HepG2 (cell line): Measurements from ENCODE around the gene C16orf54. TPM values are rescaled to one million over a fixed set of nuclear protein-coding genes. Genes with fewer than 3 reads are reported as not detected.

Source experiments
- CCDC6 ChIP-seq: sonication (generic); formaldehyde crosslinking; IDR thresholded peaks from 2 replicates; pipeline ENCODE4 v1.8.1; 2022; ENCODE audit warnings: mild to moderate bottlenecking, missing genetic modification reagents, moderate library complexity
- HNRNPUL1 ChIP-seq: fragments of 200-400 bp; formaldehyde crosslinking; IDR thresholded peaks from 2 replicates; pipeline ENCODE4 v1.6.1; 2017; ENCODE audit warnings: low read depth, mild to moderate bottlenecking, low read length, moderate library complexity
- KDM2A ChIP-seq: sonication (generic); formaldehyde crosslinking; IDR thresholded peaks from 2 replicates; pipeline ENCODE4 v1.4.0; 2020; ENCODE audit warnings: low read depth, missing genetic modification reagents, borderline replicate concordance
- KLF9 ChIP-seq: IDR thresholded peaks from 2 replicates; pipeline ENCODE4 v1.6.1; 2016; ENCODE audit warnings: low read depth
- MIER2 ChIP-seq: IDR thresholded peaks from 2 replicates; pipeline ENCODE4 v1.6.1; 2016; ENCODE audit warnings: missing biosample characterization, missing genetic modification reagents
- PBX3 ChIP-seq: sonication (generic); formaldehyde crosslinking; IDR thresholded peaks from 2 replicates; pipeline ENCODE4 v1.8.1; 2023; ENCODE audit warnings: missing genetic modification reagents, inconsistent platforms, borderline replicate concordance
- PPARG ChIP-seq: conservative IDR thresholded peaks from 2 replicates; pipeline ENCODE4 v1.6.1; 2016; ENCODE audit warnings: missing biosample characterization, missing genetic modification reagents
- RAD51 ChIP-seq: fragments of 450-650 bp; IDR thresholded peaks from 2 replicates; pipeline ENCODE4 v1.6.1; 2016; ENCODE audit warnings: borderline replicate concordance
- RBAK ChIP-seq: sonication (generic); formaldehyde crosslinking; IDR thresholded peaks from 2 replicates; pipeline ENCODE4 v1.5.1; 2020; ENCODE audit warnings: mild to moderate bottlenecking, missing genetic modification reagents
- SP4 ChIP-seq: sonication (generic); formaldehyde crosslinking; IDR thresholded peaks from 2 replicates; pipeline ENCODE4 v1.8.1; 2023; ENCODE audit warnings: mild to moderate bottlenecking, missing genetic modification reagents
- ZBTB10 ChIP-seq: sonication (generic); formaldehyde crosslinking; IDR thresholded peaks from 2 replicates; pipeline ENCODE4 v1.4.0; 2020; ENCODE audit warnings: missing genetic modification reagents, borderline replicate concordance
- ZBTB14 ChIP-seq: sonication (generic); formaldehyde crosslinking; IDR thresholded peaks from 2 replicates; pipeline ENCODE4 v1.4.0; 2020; ENCODE audit warnings: missing genetic modification reagents
- ZC3H13 ChIP-seq: sonication (generic); formaldehyde crosslinking; IDR thresholded peaks from 2 replicates; pipeline ENCODE4 v1.8.1; 2023; ENCODE audit warnings: mild to moderate bottlenecking, missing genetic modification reagents, moderate library complexity
- ZNF460 ChIP-seq: sonication (generic); formaldehyde crosslinking; IDR thresholded peaks from 2 replicates; pipeline ENCODE4 v1.5.1; 2020; ENCODE audit warnings: missing genetic modification reagents, mild to moderate bottlenecking, borderline replicate concordance
- ZNF510 ChIP-seq: sonication (generic); formaldehyde crosslinking; IDR thresholded peaks from 2 replicates; pipeline ENCODE4 v1.4.0; 2020; ENCODE audit warnings: low read depth, mild to moderate bottlenecking, missing genetic modification reagents
- ZNF547 ChIP-seq: sonication (generic); formaldehyde crosslinking; IDR thresholded peaks from 2 replicates; pipeline ENCODE4 v1.5.1; 2020; ENCODE audit warnings: mild to moderate bottlenecking, missing genetic modification reagents
- ZNF557 ChIP-seq: sonication (generic); formaldehyde crosslinking; IDR thresholded peaks from 2 replicates; pipeline ENCODE4 v1.4.0; 2020; ENCODE audit warnings: missing genetic modification reagents
- ZNF614 ChIP-seq: IDR thresholded peaks from 2 replicates; pipeline ENCODE4 v1.6.1; 2018; ENCODE audit warnings: missing biosample characterization, missing genetic modification reagents, inconsistent platforms, borderline replicate concordance
- ZNF772 ChIP-seq: sonication (generic); formaldehyde crosslinking; IDR thresholded peaks from 2 replicates; pipeline ENCODE4 v1.5.0; 2020; ENCODE audit warnings: mild to moderate bottlenecking, missing genetic modification reagents
- ZNF784 ChIP-seq: sonication (generic); formaldehyde crosslinking; IDR thresholded peaks from 2 replicates; pipeline ENCODE4 v1.5.1; 2020; ENCODE audit warnings: missing genetic modification reagents, mild to moderate bottlenecking, borderline replicate concordance
- ZZZ3 ChIP-seq: sonication (generic); formaldehyde crosslinking; IDR thresholded peaks from 2 replicates; pipeline ENCODE4 v1.4.0; 2020; ENCODE audit warnings: missing genetic modification reagents, mild to moderate bottlenecking, borderline replicate concordance
- polyA plus RNA-seq, 8 experiments: library from polyadenylated mRNA; depleted of rRNA in 3 of 8; stranded (reverse) in 7 of 8; unstranded in 1 of 8; fragments of >200 nt; fragmentation: Illumina TruSeq in 4 of 8; extraction: Trizol in 4 of 8; gene quantifications; 2 replicates each; pipeline versions ENCODE4 v1.2.1 to v1.2.3, GENCODE V29; 2011 to 2016; ENCODE audit warnings: low read depth in 4 of 8, missing spikeins in 1 of 8, mixed read lengths in 1 of 8; ENCODE audit not compliant: insufficient read depth in 1 of 8
- total RNA-seq, 5 experiments: library from RNA; depleted of rRNA; stranded (reverse); fragments of >200 nt; fragmentation: Illumina TruSeq; extraction: Trizol; gene quantifications; 2 replicates each; pipeline ENCODE4 v1.2.3, GENCODE V29; 2016; ENCODE audit warnings: low read depth in 1 of 5

The C16orf54 gene
- total and polyA plus RNA-seq, 2 of the 13 experiments (the other 11 are each of a cell fraction or from before 2014, with no cell fraction given), result not detected

GRCh38 chr16:29790183-29790948 lies 44.6 kb upstream of the C16orf54 start, which contains the start of gene KIF22 (continued):
- TF ChIP-seq HNRNPUL1, result peak; percentile 96
- TF ChIP-seq ZNF784 (CRISPR knock-in tag), result 0 out of 2 replicates have a peak, but pooled peaks have one; percentile 13
- TF ChIP-seq PPARG (CRISPR knock-in tag), result 0 out of 2 replicates have a peak, but pooled peaks have one; percentile 52
- peak; percentile 56; the same call in 1 of the 2 replicates for TF ChIP-seq ZBTB10 (CRISPR knock-in tag)
- peak; percentile 85 for TF ChIP-seq ZNF557 (CRISPR knock-in tag)
- 0 out of 2 replicates have a peak, but pooled peaks have one; percentile 28 for TF ChIP-seq ZC3H13
- no peak; the same call in 1 of the 2 replicates for TF ChIP-seq ZNF547 (CRISPR knock-in tag)
- peak; percentile 5; the same call in 1 of the 2 replicates for TF ChIP-seq RBAK (CRISPR knock-in tag)
- peak; percentile 87 for TF ChIP-seq ZZZ3
- peak; percentile 93 for TF ChIP-seq KDM2A (CRISPR knock-in tag)
- TF ChIP-seq CCDC6, result peak; percentile 97
- TF ChIP-seq MIER2 (CRISPR knock-in tag), result peak; percentile 78; the same call in 1 of the 2 replicates
- TF ChIP-seq PBX3 (CRISPR knock-in tag), result no peak
- TF ChIP-seq ZNF510 (CRISPR knock-in tag), result 0 out of 2 replicates have a peak, but pooled peaks have one; percentile 50
- TF ChIP-seq ZNF772 (CRISPR knock-in tag), result peak; percentile 97
- no peak for TF ChIP-seq RAD51
- TF ChIP-seq ZNF614, result peak; percentile 96
- TF ChIP-seq ZBTB14 (CRISPR knock-in tag), result peak; percentile 82
- peak; percentile 89 for TF ChIP-seq KLF9 (CRISPR knock-in tag)
- TF ChIP-seq SP4 (CRISPR knock-in tag), result peak; percentile 99
- TF ChIP-seq ZNF460 (CRISPR knock-in tag), result peak; percentile 58; the same call in 1 of the 2 replicates
